ENCODE measurements around the gene ATP2C1.

Gene ATP2C1

DNA sequence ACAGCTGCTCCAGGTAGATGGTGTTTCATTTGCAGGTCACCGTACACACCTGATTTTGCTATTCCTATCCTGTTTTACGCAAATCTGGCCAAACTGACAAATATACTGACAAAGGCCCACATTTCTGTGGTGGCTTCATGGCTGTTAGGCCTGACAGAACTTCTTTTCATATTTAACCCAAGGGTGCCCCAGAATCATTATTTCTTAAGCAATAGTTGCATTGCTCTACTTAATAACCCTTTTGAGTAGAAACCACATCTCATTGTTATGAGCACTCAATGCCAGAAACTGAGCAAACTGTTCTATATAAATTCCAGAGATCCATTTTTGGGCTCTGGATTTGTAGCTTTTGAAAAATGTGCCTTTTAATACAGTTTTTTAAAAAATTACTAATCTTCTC, 113.4 kb downstream of the ATP2C1 start:
- Histone ChIP-seq H3K4me1 (no peaks in the 10 kb centered on the region), H3K4me3 (ENCODE audit: low read depth, low read length) (no peak overlapping the region), H3K36me3 (peaks cover 18% of the 10 kb centered on the region), H3K9me3 (no peaks in the 10 kb centered on the region), H3K27me3 (no peaks in the 10 kb centered on the region)
- no peak for DNase-seq
- TF ChIP-seq, protein P1, sequence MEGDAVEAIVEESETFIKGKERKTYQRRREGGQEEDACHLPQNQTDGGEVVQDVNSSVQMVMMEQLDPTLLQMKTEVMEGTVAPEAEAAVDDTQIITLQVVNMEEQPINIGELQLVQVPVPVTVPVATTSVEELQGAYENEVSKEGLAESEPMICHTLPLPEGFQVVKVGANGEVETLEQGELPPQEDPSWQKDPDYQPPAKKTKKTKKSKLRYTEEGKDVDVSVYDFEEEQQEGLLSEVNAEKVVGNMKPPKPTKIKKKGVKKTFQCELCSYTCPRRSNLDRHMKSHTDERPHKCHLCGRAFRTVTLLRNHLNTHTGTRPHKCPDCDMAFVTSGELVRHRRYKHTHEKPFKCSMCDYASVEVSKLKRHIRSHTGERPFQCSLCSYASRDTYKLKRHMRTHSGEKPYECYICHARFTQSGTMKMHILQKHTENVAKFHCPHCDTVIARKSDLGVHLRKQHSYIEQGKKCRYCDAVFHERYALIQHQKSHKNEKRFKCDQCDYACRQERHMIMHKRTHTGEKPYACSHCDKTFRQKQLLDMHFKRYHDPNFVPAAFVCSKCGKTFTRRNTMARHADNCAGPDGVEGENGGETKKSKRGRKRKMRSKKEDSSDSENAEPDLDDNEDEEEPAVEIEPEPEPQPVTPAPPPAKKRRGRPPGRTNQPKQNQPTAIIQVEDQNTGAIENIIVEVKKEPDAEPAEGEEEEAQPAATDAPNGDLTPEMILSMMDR (IDR thresholded peaks at IDR 0.05; ENCODE audit: low read depth, low read length), result no peak

DNA sequence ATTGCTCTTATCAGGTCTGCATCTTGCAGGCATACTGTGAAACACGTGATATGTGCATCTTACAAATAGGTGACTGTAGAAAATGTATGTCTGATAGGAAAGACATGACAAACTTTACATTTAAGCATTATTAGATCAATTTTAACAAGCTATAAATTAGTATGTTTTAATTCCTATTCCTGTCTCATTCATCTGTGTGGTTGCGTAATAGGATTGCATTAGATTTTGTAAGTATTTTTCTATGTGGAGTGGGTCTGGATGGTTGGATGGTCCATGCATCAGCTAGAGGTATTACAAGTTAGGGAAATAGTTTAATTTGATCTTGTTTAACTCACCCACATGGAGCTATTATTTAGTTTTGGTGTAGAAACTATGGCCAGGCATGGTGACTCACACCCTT, 113.9 kb downstream of the ATP2C1 start:
- H3K4me3 ChIP-seq (ENCODE audit: low read depth, low read length), result no peak overlapping the region
- no peaks in the 10 kb centered on the region for H3K27me3 ChIP-seq
- H3K4me1 ChIP-seq, result no peaks in the 10 kb centered on the region
- H3K9me3 ChIP-seq, result no peaks in the 10 kb centered on the region
- H3K36me3 ChIP-seq, result peaks cover 19% of the 10 kb centered on the region
- no peak for DNase-seq
- TF ChIP-seq, protein P1 (IDR thresholded peaks at IDR 0.05; ENCODE audit: low read depth, low read length), result no peak

DNA sequence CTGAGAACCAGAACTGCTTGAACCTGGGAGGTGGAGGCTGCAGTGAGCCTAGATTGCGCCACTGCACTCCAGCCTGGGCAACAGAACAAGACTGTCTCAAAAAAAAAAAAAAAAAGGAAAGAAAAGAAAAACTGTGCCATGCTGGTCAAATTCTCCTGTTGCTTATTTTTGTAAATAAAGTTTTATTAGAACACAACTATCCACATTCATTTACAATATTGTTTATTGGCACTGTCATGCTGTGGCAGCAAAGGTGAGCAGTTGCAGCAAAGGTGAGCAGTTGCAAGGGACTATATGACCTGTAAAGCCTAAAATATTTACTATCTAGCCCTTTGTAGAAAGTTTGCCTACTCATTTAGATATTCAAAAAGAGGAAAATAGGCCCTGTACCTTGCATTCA, 114.4 kb downstream of the ATP2C1 start:
- H3K4me1 ChIP-seq, result no peaks in the 10 kb centered on the region
- TF ChIP-seq, protein P1 (IDR thresholded peaks at IDR 0.05; ENCODE audit: low read depth, low read length), result no peak
- no peaks in the 10 kb centered on the region for H3K9me3 ChIP-seq
- DNase-seq, result no peak
- peaks cover 17% of the 10 kb centered on the region for H3K36me3 ChIP-seq
- no peaks in the 10 kb centered on the region for H3K27me3 ChIP-seq
- H3K4me3 ChIP-seq (ENCODE audit: low read depth, low read length), result no peak overlapping the region

DNA sequence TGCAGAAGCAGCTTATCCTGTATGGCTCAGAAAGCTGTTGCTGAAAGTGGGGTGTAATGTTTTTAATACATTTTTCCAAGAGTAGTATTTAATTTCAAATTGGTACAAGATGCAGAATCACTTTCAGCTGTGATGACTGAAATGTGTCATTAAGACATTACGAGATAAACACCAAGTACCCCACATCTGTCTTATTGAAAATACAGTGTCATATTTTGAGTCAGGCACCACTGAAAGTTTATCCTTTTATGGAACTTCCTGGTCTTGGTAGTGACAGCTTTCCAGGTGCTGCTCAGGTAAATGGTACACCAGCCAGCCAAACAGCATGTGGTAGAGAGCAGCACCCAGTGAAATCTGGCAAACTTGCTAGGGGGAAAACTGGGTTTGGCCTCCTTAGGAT, 115.8 kb downstream of the ATP2C1 start:
- no peaks in the 10 kb centered on the region for H3K4me1 ChIP-seq
- TF ChIP-seq, protein P1 (IDR thresholded peaks at IDR 0.05; ENCODE audit: low read depth, low read length), result no peak
- H3K9me3 ChIP-seq, result no peaks in the 10 kb centered on the region
- H3K36me3 ChIP-seq, result peaks cover 26% of the 10 kb centered on the region
- no peak overlapping the region for H3K4me3 ChIP-seq (ENCODE audit: low read depth, low read length)
- DNase-seq, result no peak
- H3K27me3 ChIP-seq, result no peaks in the 10 kb centered on the region

DNA sequence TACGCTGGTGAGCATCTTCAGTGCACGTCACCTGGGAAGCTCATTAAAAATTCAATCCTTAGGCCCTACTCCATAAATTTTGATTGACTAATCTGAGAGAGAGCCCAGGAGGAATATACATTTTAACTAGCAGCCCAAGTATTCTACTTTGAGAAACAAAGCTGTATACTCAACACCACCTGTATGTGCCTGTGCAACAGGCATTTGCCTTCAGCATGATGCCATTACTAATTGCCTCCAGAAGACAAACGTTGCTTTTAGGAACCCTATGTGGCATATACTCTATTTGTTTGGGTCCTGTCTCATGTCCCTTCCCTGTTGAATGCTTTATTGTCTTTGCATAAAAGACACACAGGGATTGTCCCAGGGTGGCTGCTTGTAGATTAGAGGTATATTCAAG, 125.1 kb downstream of the ATP2C1 start:
- H3K36me3 ChIP-seq, result peaks cover 34% of the 10 kb centered on the region
- H3K4me3 ChIP-seq (ENCODE audit: low read depth, low read length), result no peak overlapping the region
- TF ChIP-seq, protein P1 (IDR thresholded peaks at IDR 0.05; ENCODE audit: low read depth, low read length), result no peak
- no peaks in the 10 kb centered on the region for H3K27me3 ChIP-seq
- H3K4me1 ChIP-seq, result no peaks in the 10 kb centered on the region; the same call in 1 of the 2 replicates
- no peak for DNase-seq
- H3K9me3 ChIP-seq, result no peaks in the 10 kb centered on the region

DNA sequence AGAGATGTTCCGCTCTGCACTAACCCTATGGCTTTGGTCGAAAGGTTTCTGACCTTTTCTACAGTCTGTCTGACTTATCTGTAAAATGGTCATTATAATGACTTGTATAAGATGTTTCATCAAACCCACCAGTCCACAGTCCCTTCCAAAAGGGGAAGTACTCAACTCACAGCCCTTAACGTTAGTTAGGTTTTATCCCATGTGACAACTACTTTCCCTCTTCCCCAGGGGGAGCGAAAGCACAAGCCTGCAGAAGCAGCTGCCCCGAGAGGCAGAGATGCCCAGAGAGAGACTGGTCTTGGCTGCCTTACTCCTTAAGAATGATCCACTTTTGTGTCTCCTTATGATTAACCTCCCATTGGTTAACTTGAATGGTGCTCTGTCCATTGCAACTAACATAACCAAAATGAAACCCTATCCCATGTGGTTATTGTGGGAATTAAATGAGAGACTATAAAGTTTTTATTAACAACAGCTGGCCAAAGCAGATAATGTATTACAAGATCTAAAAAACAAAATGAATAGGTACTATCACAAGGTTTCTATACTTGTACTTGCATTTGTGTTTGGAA, 126.3 kb downstream of the ATP2C1 start:
- no peak overlapping the region for H3K4me3 ChIP-seq (ENCODE audit: low read depth, low read length)
- no peaks in the 10 kb centered on the region for H3K9me3 ChIP-seq
- no peaks in the 10 kb centered on the region; the same call in 1 of the 2 replicates for H3K4me1 ChIP-seq
- TF ChIP-seq, protein P1 (IDR thresholded peaks at IDR 0.05; ENCODE audit: low read depth, low read length), result no peak
- H3K36me3 ChIP-seq, result peaks cover 22% of the 10 kb centered on the region
- no peaks in the 10 kb centered on the region for H3K27me3 ChIP-seq
- no peak for DNase-seq

Measured in BE2C (cell line).